Stimulated activated CD4-positive, alpha-beta T cell treated with anti-CD3 and anti-CD28 coated beads, Interleukin-2, amount 100 ng/mL, for 4 hours (primary cell): ENCODE results near the gene AQP6.
"Not testable (repeated sequence)": the region's sequence is repeated elsewhere in the genome, so short reads cannot be mapped to it uniquely, and the experiment has no call there.

Source experiments
- DNase-seq: peaks from one replicate; pipeline ENCODE4 v3.0.0-alpha.2; 2020; ENCODE audit warnings: low read depth

AQP6 gene

DNA sequence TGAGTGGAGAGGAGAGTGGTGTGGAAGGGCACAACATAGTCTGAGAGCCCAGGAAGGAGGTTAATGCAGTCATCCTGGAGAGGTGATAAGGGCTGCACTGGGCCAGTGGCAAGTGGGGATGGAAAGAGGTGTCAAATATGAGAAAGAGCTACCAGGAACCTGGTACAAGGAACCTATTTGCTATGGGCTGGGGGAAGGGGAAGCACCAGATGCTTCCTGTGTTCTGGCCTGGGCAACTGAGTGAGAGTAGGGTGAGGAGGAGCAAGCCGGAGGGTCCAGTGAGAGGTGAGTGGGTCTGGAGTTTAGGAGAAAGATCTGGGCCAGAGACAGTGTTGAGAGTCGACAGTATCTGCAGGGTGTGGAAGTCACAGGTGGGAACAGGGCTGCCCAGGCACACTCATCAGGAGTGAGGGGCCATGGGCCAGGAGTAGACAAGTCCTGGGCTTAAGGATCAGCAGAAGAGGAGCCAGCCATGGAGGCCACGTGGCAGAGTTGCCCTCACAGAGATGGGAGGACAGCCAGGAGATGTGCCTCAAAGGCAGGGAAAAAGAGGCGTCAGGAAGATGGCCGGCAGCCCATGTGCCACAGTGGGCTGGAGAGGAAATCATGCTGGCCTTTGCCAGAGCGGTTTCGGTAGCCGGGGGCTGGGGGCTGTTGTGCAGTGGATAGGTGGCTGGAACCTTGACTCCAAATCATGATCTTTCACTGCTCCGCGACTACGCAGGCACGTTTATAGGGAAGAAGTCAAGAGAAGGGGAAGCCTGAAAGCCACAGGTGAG is 2.9 kb upstream of the AQP6 start:
- no peak for DNase-seq

- no peak for DNase-seq
Measured at GRCh38 chr12:49970658-49971057, 2.1 kb upstream of the AQP6 start.

DNA sequence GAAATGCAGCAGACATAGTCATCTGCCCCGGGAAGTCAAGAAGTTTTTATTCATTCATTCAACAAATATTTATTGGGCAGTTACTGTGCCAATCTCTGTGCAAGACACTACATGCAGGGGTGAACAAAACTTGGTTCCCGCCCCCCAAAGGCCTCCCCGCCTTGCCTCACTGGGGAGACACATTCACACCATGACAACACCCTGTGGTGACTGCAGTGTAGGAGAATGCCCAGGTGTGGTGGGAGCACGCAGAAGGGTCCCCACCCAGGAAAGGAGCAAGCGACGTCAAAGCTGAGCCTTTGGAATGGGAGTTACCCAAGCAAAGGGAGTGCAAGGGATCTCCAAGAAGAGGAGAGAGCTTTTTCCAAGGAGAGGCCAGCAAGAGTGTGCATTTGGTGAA is 1.6 kb upstream of the AQP6 start:
- no peak for DNase-seq

GRCh38 chr12:49972129-49972528 is 618 bp upstream of the AQP6 start:
- DNase-seq, result no peak

- DNase-seq, result no peak
Measured at GRCh38 chr12:49973361-49973830, 649 bp downstream of the AQP6 start.

DNA sequence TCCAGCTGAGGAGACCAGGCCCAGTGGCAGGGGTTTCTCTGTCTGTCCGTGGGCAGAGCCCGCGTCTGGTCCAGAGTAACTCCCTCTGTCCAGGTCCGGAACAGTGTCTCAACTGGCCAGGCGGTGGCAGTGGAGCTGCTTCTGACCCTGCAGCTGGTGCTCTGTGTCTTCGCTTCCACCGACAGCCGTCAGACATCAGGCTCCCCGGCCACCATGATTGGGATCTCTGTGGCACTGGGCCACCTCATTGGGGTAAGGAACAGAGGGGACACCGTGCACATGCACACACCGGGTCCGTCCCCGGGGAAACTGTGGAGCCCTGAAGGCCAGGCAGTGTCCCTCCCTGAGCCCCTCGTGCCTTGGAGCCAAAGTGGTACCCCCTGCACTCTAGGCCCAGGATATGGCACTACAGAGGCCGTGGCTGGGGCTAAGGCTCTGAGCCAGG is 1.5 kb downstream of the AQP6 start:
- no peak for DNase-seq

- DNase-seq, result no peak
Measured at GRCh38 chr12:49974677-49975317, 2.0 kb downstream of the AQP6 start.

GRCh38 chr12:49975318-49975761 is 2.6 kb downstream of the AQP6 start:
- no peak for DNase-seq

- no peak for DNase-seq
Measured at GRCh38 chr12:49976557-49976956, 3.8 kb downstream of the AQP6 start.

GRCh38 chr12:49978125-49978524 is 5.4 kb downstream of the AQP6 start:
- DNase-seq, result no peak

- DNase-seq, result no peak
Measured at GRCh38 chr12:49979016-49979586, 6.4 kb downstream of the AQP6 start.

- DNase-seq, result no peak
Measured at GRCh38 chr12:49979791-49980190, 7.0 kb downstream of the AQP6 start.

GRCh38 chr12:49980501-49981349 is 8.0 kb downstream of the AQP6 start:
- DNase-seq, result no peak

GRCh38 chr12:49982246-49983087 is 9.7 kb downstream of the AQP6 start:
- DNase-seq, result no peak

- no peak for DNase-seq
Measured at GRCh38 chr12:49983892-49984291, 11.1 kb downstream of the AQP6 start.

GRCh38 chr12:49984476-49985359 is 12.0 kb downstream of the AQP6 start:
- DNase-seq, result no peak

DNA sequence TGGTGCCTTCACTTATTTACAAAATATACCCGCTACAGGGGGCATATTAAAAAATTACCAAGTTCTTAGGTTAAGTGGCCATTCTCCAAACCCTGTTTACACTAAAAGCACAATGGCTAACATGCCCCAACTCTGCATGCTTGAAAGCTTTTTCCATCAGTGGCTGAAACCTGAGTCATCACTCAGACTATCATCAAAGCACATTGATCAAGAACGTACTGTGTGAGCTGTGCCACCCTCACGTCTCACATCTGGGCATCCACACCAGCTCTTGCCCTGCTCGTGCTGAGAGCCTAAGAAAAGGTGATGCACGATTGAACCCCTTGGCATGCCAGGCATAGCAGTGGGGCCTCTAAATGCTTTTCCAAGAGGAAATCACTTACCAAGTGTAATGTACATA is 13.2 kb downstream of the AQP6 start:
- DNase-seq, result no peak

GRCh38 chr12:49986476-49986875 is 13.7 kb downstream of the AQP6 start:
- DNase-seq, result not testable (repeated sequence)

- no peak for DNase-seq
Measured at GRCh38 chr12:49987625-49988303, 15.0 kb downstream of the AQP6 start.

DNA sequence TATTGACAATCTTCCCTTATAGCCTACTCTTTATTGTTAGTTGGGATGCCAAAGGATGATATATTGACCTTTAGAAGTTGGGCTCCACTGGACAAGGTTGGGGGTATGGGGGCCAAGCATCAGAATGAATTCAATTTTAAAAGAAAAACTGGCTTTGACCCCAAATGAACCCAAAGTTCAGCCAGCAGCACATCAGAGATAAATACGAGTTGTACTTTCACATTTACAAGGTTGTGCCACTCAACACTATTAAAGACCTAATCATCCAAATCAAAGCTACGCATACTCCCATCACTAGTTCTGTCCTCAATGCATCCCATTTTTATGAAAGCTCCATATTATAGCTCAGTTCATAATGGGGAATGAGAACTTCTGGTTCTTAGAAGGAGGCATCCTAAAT is 16.7 kb downstream of the AQP6 start:
- not testable (repeated sequence) for DNase-seq
